Calu3 (cell line): ENCODE data around the gene TF. TPM values are rescaled to one million over a fixed set of nuclear protein-coding genes. Genes with fewer than 3 reads are reported as not detected.

Experiments used
- BruUV-seq: library from RNA; stranded (reverse); fragments of 400-500 nt; replicated peaks from 2 replicates; lab custom pipeline; 2021; lab: Mats Ljungman, UMichigan
- CTCF ChIA-PET: fragments of 300-600 bp; sonication (Branson Sonifier 250); formaldehyde crosslinking; loops from one replicate; lab custom pipeline; 2022; ENCODE audit warnings: antibody characterized with exemption; lab: Charles Lee
- DNase-seq: peaks from one replicate; pipeline ENCODE4 v3.0.0; 2022
- H3K27ac Mint-ChIP-seq: one replicate; pipeline ENCODE4 v1.8.0; 2022; ENCODE audit warnings: mixed read lengths; ENCODE audit not compliant: unreplicated experiment
- H3K27me3 Mint-ChIP-seq: one replicate; pipeline ENCODE4 v1.8.0; 2022; ENCODE audit warnings: mixed read lengths; ENCODE audit not compliant: unreplicated experiment
- H3K36me3 Mint-ChIP-seq: one replicate; pipeline ENCODE4 v1.8.0; 2022; ENCODE audit warnings: mild to moderate bottlenecking, moderate library complexity, mixed read lengths; ENCODE audit not compliant: insufficient read depth, unreplicated experiment
- H3K4me1 Mint-ChIP-seq: one replicate; pipeline ENCODE4 v1.8.0; 2022; ENCODE audit warnings: mild to moderate bottlenecking, low read depth, mixed read lengths; ENCODE audit not compliant: unreplicated experiment
- H3K4me3 Mint-ChIP-seq: one replicate; pipeline ENCODE4 v1.8.0; 2022; ENCODE audit warnings: mild to moderate bottlenecking, low read depth, moderate library complexity, mixed read lengths; ENCODE audit not compliant: unreplicated experiment
- H3K9me3 Mint-ChIP-seq: one replicate; pipeline ENCODE4 v1.8.0; 2022; ENCODE audit warnings: low read depth, mixed read lengths; ENCODE audit not compliant: unreplicated experiment
- intact Hi-C: fragments of 100-400 bp; cut with micrococcal nuclease; formaldehyde crosslinking; loops from one replicate; pipeline ENCODE4 v1.10.0; 2022; ENCODE audit not compliant: unreplicated experiment
- total RNA-seq: library from RNA; stranded (reverse); gene quantifications from 2 replicates; pipeline ENCODE4 v1.2.3, GENCODE V29; 2022
- TF ChIP-seq, protein P1 (sequence below): fragments of 200-600 bp; IDR thresholded peaks from one replicate; pipeline ENCODE4 v1.8.0; 2022; ENCODE audit warnings: antibody characterized with exemption; ENCODE audit not compliant: unreplicated experiment

The TF gene
- total RNA-seq, 1 experiment from 2014 or later, result 1.1 TPM

DNA sequence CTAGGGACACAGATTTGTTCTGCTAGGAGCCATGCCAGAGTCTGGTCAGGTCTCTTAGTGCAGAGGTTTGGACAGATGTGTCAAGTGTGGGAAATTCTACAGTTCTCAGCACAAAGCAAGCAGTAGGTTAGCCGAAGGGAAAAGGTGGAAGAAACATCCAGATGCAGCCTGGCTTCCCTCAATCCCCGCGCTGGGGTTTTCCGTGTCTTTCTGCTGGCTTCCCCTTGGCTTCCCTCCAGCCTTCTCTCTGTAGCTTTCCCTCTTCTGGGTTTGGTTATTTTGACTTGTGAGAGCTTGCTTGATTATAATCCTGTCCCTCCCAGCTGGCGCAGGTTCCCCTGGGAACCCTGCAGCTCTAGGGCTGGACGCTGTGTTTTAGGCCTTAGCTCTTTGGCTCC lies 4.1 kb downstream of the TF start:
- intact Hi-C loops, result no loop called here
- no peaks in the 10 kb centered on the region for H3K9me3 Mint-ChIP-seq
- no peaks in the 10 kb centered on the region for H3K4me1 Mint-ChIP-seq
- H3K27ac Mint-ChIP-seq, result no peak overlapping the region
- no peaks in the 10 kb centered on the region for H3K36me3 Mint-ChIP-seq
- no peak for DNase-seq
- BruUV-seq, result no TSS peak
- H3K4me3 Mint-ChIP-seq, result no peak overlapping the region
- CTCF ChIA-PET, result no interaction called here
- TF ChIP-seq, protein P1, sequence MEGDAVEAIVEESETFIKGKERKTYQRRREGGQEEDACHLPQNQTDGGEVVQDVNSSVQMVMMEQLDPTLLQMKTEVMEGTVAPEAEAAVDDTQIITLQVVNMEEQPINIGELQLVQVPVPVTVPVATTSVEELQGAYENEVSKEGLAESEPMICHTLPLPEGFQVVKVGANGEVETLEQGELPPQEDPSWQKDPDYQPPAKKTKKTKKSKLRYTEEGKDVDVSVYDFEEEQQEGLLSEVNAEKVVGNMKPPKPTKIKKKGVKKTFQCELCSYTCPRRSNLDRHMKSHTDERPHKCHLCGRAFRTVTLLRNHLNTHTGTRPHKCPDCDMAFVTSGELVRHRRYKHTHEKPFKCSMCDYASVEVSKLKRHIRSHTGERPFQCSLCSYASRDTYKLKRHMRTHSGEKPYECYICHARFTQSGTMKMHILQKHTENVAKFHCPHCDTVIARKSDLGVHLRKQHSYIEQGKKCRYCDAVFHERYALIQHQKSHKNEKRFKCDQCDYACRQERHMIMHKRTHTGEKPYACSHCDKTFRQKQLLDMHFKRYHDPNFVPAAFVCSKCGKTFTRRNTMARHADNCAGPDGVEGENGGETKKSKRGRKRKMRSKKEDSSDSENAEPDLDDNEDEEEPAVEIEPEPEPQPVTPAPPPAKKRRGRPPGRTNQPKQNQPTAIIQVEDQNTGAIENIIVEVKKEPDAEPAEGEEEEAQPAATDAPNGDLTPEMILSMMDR, result no peak
- peaks cover 73% of the 10 kb centered on the region for H3K27me3 Mint-ChIP-seq

- BruUV-seq, result no TSS peak
- no peaks in the 10 kb centered on the region for H3K36me3 Mint-ChIP-seq
- peaks cover 73% of the 10 kb centered on the region for H3K27me3 Mint-ChIP-seq
- H3K4me1 Mint-ChIP-seq, result no peaks in the 10 kb centered on the region
- no peak overlapping the region for H3K4me3 Mint-ChIP-seq
- no peak for DNase-seq
- H3K27ac Mint-ChIP-seq, result no peak overlapping the region
- H3K9me3 Mint-ChIP-seq, result no peaks in the 10 kb centered on the region
- intact Hi-C loops, result no loop called here
- CTCF ChIA-PET, result no interaction called here
- TF ChIP-seq, protein P1, result no peak
These were observed 7.0 kb downstream of the TF start for GRCh38 chr3:133753107-133753778.

DNA sequence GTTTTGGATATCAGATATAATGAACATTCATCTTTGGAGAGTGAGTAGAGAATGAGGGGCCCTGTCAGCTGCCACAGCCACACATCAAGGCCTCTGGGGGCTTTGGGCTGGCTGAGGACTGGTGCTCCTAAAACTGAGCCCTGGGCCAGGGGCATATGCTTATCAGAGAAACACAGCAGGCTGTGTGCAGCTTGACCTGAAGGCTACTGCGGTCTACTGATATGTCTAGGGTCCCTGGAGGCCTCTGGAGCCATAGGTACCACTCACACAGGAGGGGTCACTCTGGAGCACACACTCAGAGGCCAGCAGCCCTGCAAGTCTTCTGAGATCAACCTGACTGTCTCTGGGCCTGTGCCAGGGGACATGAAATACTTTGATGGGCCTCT lies 7.6 kb downstream of the TF start:
- peaks cover 73% of the 10 kb centered on the region for H3K27me3 Mint-ChIP-seq
- no peaks in the 10 kb centered on the region for H3K9me3 Mint-ChIP-seq
- TF ChIP-seq, protein P1, result no peak
- CTCF ChIA-PET, result no interaction called here
- intact Hi-C loops, result no loop called here
- H3K27ac Mint-ChIP-seq, result no peak overlapping the region
- H3K4me1 Mint-ChIP-seq, result no peaks in the 10 kb centered on the region
- no peak overlapping the region for H3K4me3 Mint-ChIP-seq
- no peaks in the 10 kb centered on the region for H3K36me3 Mint-ChIP-seq
- BruUV-seq, result no TSS peak
- DNase-seq, result no peak

DNA sequence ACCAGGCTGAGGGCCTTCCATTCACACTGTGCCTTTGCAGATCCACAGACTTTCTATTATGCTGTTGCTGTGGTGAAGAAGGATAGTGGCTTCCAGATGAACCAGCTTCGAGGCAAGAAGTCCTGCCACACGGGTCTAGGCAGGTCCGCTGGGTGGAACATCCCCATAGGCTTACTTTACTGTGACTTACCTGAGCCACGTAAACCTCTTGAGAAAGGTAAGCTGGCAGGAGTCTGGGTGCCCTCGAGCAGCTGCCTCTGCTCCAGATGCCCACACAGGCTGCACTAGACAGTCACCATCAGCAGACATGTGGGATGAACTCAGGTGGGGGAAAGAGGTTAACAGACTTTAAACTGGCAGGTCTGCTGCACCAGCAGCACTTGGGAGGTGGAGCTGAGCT lies 8.3 kb downstream of the TF start:
- TF ChIP-seq, protein P1, result no peak
- H3K27ac Mint-ChIP-seq, result no peak overlapping the region
- no peaks in the 10 kb centered on the region for H3K4me1 Mint-ChIP-seq
- H3K4me3 Mint-ChIP-seq, result no peak overlapping the region
- H3K9me3 Mint-ChIP-seq, result no peaks in the 10 kb centered on the region
- no TSS peak for BruUV-seq
- H3K27me3 Mint-ChIP-seq, result peaks cover 73% of the 10 kb centered on the region
- CTCF ChIA-PET, result interaction anchor here (1.5 kb wide), 1 partner anchor 9 kb away, joined by 3 read pairs; no protein-coding TSS in a partner anchor
- intact Hi-C loops, result no loop called here
- no peak for DNase-seq
- H3K36me3 Mint-ChIP-seq, result no peaks in the 10 kb centered on the region
